Measurements from ENCODE around the gene RDH14.

The RDH14 gene

GRCh38 chr2:18514526-18515461 lies 45.7 kb downstream of the RDH14 start:
- DNase-seq (ENCODE audit: low read depth) = no peak
- H3K4me3 ChIP-seq (ENCODE audit: control insufficient read depth, low read depth, low read length) = no peak overlapping the region
- TF ChIP-seq CTCF (IDR thresholded peaks at IDR 0.05; ENCODE audit: control insufficient read depth, insufficient read depth, low read depth, low read length, missing control alignments) = no peak

GRCh38 chr2:18510775-18511174 lies 49.7 kb downstream of the RDH14 start:
- TF ChIP-seq CTCF (IDR thresholded peaks at IDR 0.05; ENCODE audit: control insufficient read depth, insufficient read depth, low read depth, low read length, missing control alignments) = no peak
- no peak overlapping the region for H3K4me3 ChIP-seq (ENCODE audit: control insufficient read depth, low read depth, low read length)
- no peak for DNase-seq (ENCODE audit: low read depth)

- H3K4me3 ChIP-seq (ENCODE audit: control insufficient read depth, low read depth, low read length) = no peak overlapping the region
- TF ChIP-seq CTCF (IDR thresholded peaks at IDR 0.05; ENCODE audit: control insufficient read depth, insufficient read depth, low read depth, low read length, missing control alignments) = no peak
- DNase-seq (ENCODE audit: low read depth) = no peak
Observed at GRCh38 chr2:18506883-18507509, 53.5 kb downstream of the RDH14 start.

DNA sequence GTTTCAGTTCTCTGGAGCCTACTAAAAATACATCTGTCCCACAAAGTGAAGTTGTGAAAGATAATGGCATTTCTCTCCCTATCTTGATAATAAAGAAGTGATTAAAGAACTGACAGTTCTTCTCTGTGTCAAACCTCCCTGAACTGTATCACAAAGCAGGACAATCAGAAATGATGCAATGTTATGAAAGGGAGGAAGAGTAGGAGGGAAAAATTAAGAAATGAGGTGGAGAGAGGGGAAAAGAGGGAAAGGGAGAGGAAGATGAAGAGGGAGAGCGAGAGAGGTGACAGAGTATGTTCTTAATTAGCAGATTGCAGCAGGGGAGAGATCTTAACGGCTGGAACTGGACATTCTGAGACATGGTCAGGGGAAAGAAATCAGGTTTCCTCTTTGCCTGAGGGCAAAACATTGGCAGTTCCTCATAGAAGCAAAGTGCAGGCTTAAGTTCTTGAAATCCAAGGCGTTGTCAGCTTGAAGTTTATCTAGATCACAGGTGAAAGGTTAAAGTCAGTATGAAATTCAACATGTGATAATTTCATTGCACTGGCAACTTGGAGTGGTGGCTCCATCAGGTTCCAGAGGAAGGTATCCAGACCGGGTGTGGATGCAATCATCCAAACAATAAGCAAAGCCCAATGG lies 54.6 kb downstream of the RDH14 start:
- TF ChIP-seq CTCF (IDR thresholded peaks at IDR 0.05; ENCODE audit: control insufficient read depth, insufficient read depth, low read depth, low read length, missing control alignments) = no peak
- no peak for DNase-seq (ENCODE audit: low read depth)
- no peak overlapping the region for H3K4me3 ChIP-seq (ENCODE audit: control insufficient read depth, low read depth, low read length)

Data from AG09309 (cell line).